ENCODE measurements around the gene CACNA1I. TPM values are rescaled to one million over a fixed set of nuclear protein-coding genes. Genes with fewer than 3 reads are reported as not detected.
A peak's percentile ranks its signal among the peaks of the same experiment; 100 is the strongest.

Gene CACNA1I
- total and polyA plus RNA-seq, 3 experiments from 2014 or later = 0.71 to 4.6 (median 4.6) TPM

GRCh38 chr22:39563571-39564428 is 6.8 kb upstream of the CACNA1I start:
- H3K27ac ChIP-seq (ENCODE audit: low read depth, low read length) = no peak overlapping the region
- peaks cover 16% of the 10 kb centered on the region for H3K4me1 ChIP-seq (ENCODE audit: insufficient read depth, low read length)
- H3K36me3 ChIP-seq (ENCODE audit: insufficient read depth, low read length) = no peaks in the 10 kb centered on the region
- H3K27me3 ChIP-seq (ENCODE audit: insufficient read depth, low read length, poor library complexity, severe bottlenecking) = peaks cover 6% of the 10 kb centered on the region
- peaks cover 16 to 18% of the 10 kb centered on the region in 2 donors for H3K27me3 Mint-ChIP-seq
- no peaks in the 10 kb centered on the region for H3K9me3 Mint-ChIP-seq
- no peak overlapping the region for H3K4me3 ChIP-seq (ENCODE audit: low read length)
- ChIA-PET POLR2A (no interaction called here), CTCF (no interaction called here)
- no peak for DNase-seq
- H3K27ac Mint-ChIP-seq = no peak overlapping the region
- no peaks in the 10 kb centered on the region for H3K9me3 ChIP-seq (ENCODE audit: low read length)
- H3K4me3 Mint-ChIP-seq = no peak overlapping the region
- H3K36me3 Mint-ChIP-seq = no peaks in the 10 kb centered on the region
- peaks cover 16 to 22% (median 20%) of the 10 kb centered on the region in 3 donors for H3K4me1 Mint-ChIP-seq

DNA sequence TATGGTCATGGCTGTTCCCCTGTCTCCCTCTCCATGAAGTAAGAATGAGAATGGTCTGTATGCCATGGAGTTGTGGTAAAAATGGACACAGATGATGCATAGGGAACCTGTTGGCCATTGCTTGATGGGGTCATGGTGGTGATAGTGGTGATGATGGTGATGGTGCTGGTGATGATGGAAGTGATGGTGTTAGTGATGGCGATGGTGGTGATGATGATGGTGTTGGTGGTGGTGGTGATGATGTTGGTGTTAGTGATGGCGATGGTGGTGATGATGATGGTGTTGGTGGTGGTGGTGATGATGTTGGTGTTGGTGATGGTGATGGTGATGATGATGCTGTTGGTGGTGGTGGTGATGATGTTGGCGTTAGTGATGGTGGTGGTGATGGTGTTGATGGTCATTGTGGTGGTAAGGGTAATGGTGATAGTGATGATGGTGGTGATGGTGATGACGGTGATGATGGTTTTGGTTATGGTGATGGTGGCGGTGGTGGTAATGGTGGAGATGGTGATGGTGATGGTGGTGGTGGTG is 5.1 kb upstream of the CACNA1I start:
- Mint-ChIP-seq H3K36me3 (no peaks in the 10 kb centered on the region), H3K27ac (peak overlapping the region in 1 of 8 donors; percentile 28)

GRCh38 chr22:39567135-39567946 is 3.2 kb upstream of the CACNA1I start:
- H3K9me3 ChIP-seq (ENCODE audit: low read length) = no peaks in the 10 kb centered on the region
- DNase-seq = peak in 4 of 5 donors; percentile 15 to 62 (median 29)
- H3K27ac ChIP-seq (ENCODE audit: low read depth, low read length) = no peak overlapping the region
- H3K4me1 ChIP-seq (ENCODE audit: insufficient read depth, low read length) = peaks cover 16% of the 10 kb centered on the region
- no peaks in the 10 kb centered on the region for H3K36me3 ChIP-seq (ENCODE audit: insufficient read depth, low read length)
- no peaks in the 10 kb centered on the region for H3K9me3 Mint-ChIP-seq
- H3K4me3 Mint-ChIP-seq = peak overlapping the region in 6 of 7 donors; percentile 29 to 77 (median 38)
- peak overlapping the region in 5 of 8 donors; percentile 48 to 85 (median 64) for H3K27ac Mint-ChIP-seq
- peaks cover 3 to 7% of the 10 kb centered on the region in 2 donors for H3K27me3 Mint-ChIP-seq
- H3K4me3 ChIP-seq (ENCODE audit: low read length) = peak overlapping the region; percentile 12
- POLR2A ChIA-PET = no interaction called here
- no peaks in the 10 kb centered on the region for H3K36me3 Mint-ChIP-seq
- CTCF ChIA-PET = interaction anchor here (0.6 to 1.8 kb wide), 4 partner anchors 12 to 458 kb away, joined by 3 to 6 read pairs (median 4); no protein-coding TSS in a partner anchor
- H3K27me3 ChIP-seq (ENCODE audit: insufficient read depth, low read length, poor library complexity, severe bottlenecking) = no peaks in the 10 kb centered on the region
- peaks cover 16 to 20% (median 18%) of the 10 kb centered on the region in 3 donors for H3K4me1 Mint-ChIP-seq

More for the DNA sequence above, 5.1 kb upstream of the CACNA1I start:
- Histone ChIP-seq H3K27ac (ENCODE audit: low read depth, low read length) (no peak overlapping the region), H3K36me3 (ENCODE audit: insufficient read depth, low read length) (no peaks in the 10 kb centered on the region), H3K4me3 (ENCODE audit: low read length) (no peak overlapping the region), H3K27me3 (ENCODE audit: insufficient read depth, low read length, poor library complexity, severe bottlenecking) (no peaks in the 10 kb centered on the region), H3K9me3 (ENCODE audit: low read length) (no peaks in the 10 kb centered on the region), H3K4me1 (ENCODE audit: insufficient read depth, low read length) (peaks cover 16% of the 10 kb centered on the region)
- DNase-seq = no peak
- peak overlapping the region in 1 of 7 donors; percentile 55 for H3K4me3 Mint-ChIP-seq
- ChIA-PET POLR2A (no interaction called here), CTCF (no interaction called here)
- H3K27me3 Mint-ChIP-seq = peaks cover 6 to 9% of the 10 kb centered on the region in 2 donors
- H3K4me1 Mint-ChIP-seq = peaks cover 16 to 21% (median 20%) of the 10 kb centered on the region in 3 donors
- no peaks in the 10 kb centered on the region for H3K9me3 Mint-ChIP-seq

GRCh38 chr22:39568278-39568981 is 2.1 kb upstream of the CACNA1I start:
- no peaks in the 10 kb centered on the region for H3K9me3 ChIP-seq (ENCODE audit: low read length)
- H3K27me3 ChIP-seq (ENCODE audit: insufficient read depth, low read length, poor library complexity, severe bottlenecking) = no peaks in the 10 kb centered on the region
- DNase-seq = no peak
- no peaks in the 10 kb centered on the region for H3K36me3 Mint-ChIP-seq
- H3K36me3 ChIP-seq (ENCODE audit: insufficient read depth, low read length) = no peaks in the 10 kb centered on the region
- no peak overlapping the region for H3K27ac ChIP-seq (ENCODE audit: low read depth, low read length)
- H3K4me1 ChIP-seq (ENCODE audit: insufficient read depth, low read length) = peaks cover 16% of the 10 kb centered on the region
- H3K27ac Mint-ChIP-seq = peak overlapping the region in 3 of 8 donors; percentile 13 to 83 (median 16)
- H3K9me3 Mint-ChIP-seq = no peaks in the 10 kb centered on the region
- peaks cover 16 to 20% (median 18%) of the 10 kb centered on the region in 3 donors for H3K4me1 Mint-ChIP-seq
- POLR2A ChIA-PET = no interaction called here
- H3K4me3 ChIP-seq (ENCODE audit: low read length) = no peak overlapping the region
- H3K4me3 Mint-ChIP-seq = peak overlapping the region in 2 of 7 donors; percentile 4 to 29
- CTCF ChIA-PET = no interaction called here
- H3K27me3 Mint-ChIP-seq = peaks cover 3 to 9% of the 10 kb centered on the region in 2 donors

GRCh38 chr22:39569066-39569465 is 1.5 kb upstream of the CACNA1I start:
- no peak overlapping the region for H3K4me3 Mint-ChIP-seq
- CTCF ChIA-PET = no interaction called here
- H3K9me3 Mint-ChIP-seq = no peaks in the 10 kb centered on the region
- H3K9me3 ChIP-seq (ENCODE audit: low read length) = no peaks in the 10 kb centered on the region
- H3K27me3 ChIP-seq (ENCODE audit: insufficient read depth, low read length, poor library complexity, severe bottlenecking) = no peaks in the 10 kb centered on the region
- no peak overlapping the region for H3K4me3 ChIP-seq (ENCODE audit: low read length)
- no peaks in the 10 kb centered on the region for H3K36me3 ChIP-seq (ENCODE audit: insufficient read depth, low read length)
- H3K27me3 Mint-ChIP-seq = peaks cover 3 to 9% of the 10 kb centered on the region in 2 donors
- no peak overlapping the region for H3K27ac Mint-ChIP-seq
- DNase-seq = no peak
- H3K4me1 ChIP-seq (ENCODE audit: insufficient read depth, low read length) = peaks cover 16% of the 10 kb centered on the region
- no peaks in the 10 kb centered on the region for H3K36me3 Mint-ChIP-seq
- H3K27ac ChIP-seq (ENCODE audit: low read depth, low read length) = no peak overlapping the region
- H3K4me1 Mint-ChIP-seq = peaks cover 16 to 20% (median 18%) of the 10 kb centered on the region in 3 donors
- POLR2A ChIA-PET = no interaction called here

GRCh38 chr22:39570226-39570625 is 327 bp upstream of the CACNA1I start:
- H3K27me3 Mint-ChIP-seq = peaks cover 3 to 9% of the 10 kb centered on the region in 2 donors
- H3K4me3 Mint-ChIP-seq = no peak overlapping the region
- DNase-seq = no peak
- no peaks in the 10 kb centered on the region for H3K9me3 Mint-ChIP-seq
- CTCF ChIA-PET = interaction anchor here (1.1 kb wide), 1 partner anchor 454 kb away, joined by 4 read pairs; no protein-coding TSS in a partner anchor
- Histone ChIP-seq H3K27me3 (ENCODE audit: insufficient read depth, low read length, poor library complexity, severe bottlenecking) (no peaks in the 10 kb centered on the region), H3K27ac (ENCODE audit: low read depth, low read length) (no peak overlapping the region), H3K4me1 (ENCODE audit: insufficient read depth, low read length) (peaks cover 16% of the 10 kb centered on the region), H3K4me3 (ENCODE audit: low read length) (no peak overlapping the region), H3K36me3 (ENCODE audit: insufficient read depth, low read length) (no peaks in the 10 kb centered on the region), H3K9me3 (ENCODE audit: low read length) (no peaks in the 10 kb centered on the region)
- POLR2A ChIA-PET = no interaction called here
- H3K27ac Mint-ChIP-seq = no peak overlapping the region
- H3K36me3 Mint-ChIP-seq = no peaks in the 10 kb centered on the region
- H3K4me1 Mint-ChIP-seq = peaks cover 16 to 20% (median 18%) of the 10 kb centered on the region in 3 donors

GRCh38 chr22:39571538-39571937 is 985 bp downstream of the CACNA1I start:
- H3K27me3 Mint-ChIP-seq = peaks cover 0 to 9% of the 10 kb centered on the region in 2 donors
- H3K4me1 Mint-ChIP-seq = peaks cover 15 to 16% (median 15%) of the 10 kb centered on the region in 3 donors
- Histone ChIP-seq H3K4me1 (ENCODE audit: insufficient read depth, low read length) (peaks cover 14% of the 10 kb centered on the region), H3K4me3 (ENCODE audit: low read length) (no peak overlapping the region), H3K27ac (ENCODE audit: low read depth, low read length) (no peak overlapping the region), H3K9me3 (ENCODE audit: low read length) (no peaks in the 10 kb centered on the region), H3K27me3 (ENCODE audit: insufficient read depth, low read length, poor library complexity, severe bottlenecking) (no peaks in the 10 kb centered on the region), H3K36me3 (ENCODE audit: insufficient read depth, low read length) (no peaks in the 10 kb centered on the region)
- DNase-seq = no peak
- H3K4me3 Mint-ChIP-seq = no peak overlapping the region
- CTCF ChIA-PET = no interaction called here
- no peaks in the 10 kb centered on the region for H3K36me3 Mint-ChIP-seq
- no peak overlapping the region for H3K27ac Mint-ChIP-seq
- POLR2A ChIA-PET = no interaction called here
- no peaks in the 10 kb centered on the region for H3K9me3 Mint-ChIP-seq

Data from CD8-positive, alpha-beta memory T cell (primary cell).